HL-60 (cell line): ENCODE data around the gene CYTH4.

ENCODE experiments used
- DNase-seq, 2 experiments: peaks; one replicate each; pipeline ENCODE4 v3.0.0-alpha.2; 2010 to 2020; ENCODE audit warnings: low read depth in 1 of 2, low spot score in 1 of 2
- H3K27ac ChIP-seq: fragments of 250-450 bp; sonication (Bioruptor Pico); replicated peaks from 2 replicates; pipeline ENCODE4 v1.5.1; 2020; ENCODE audit warnings: mild to moderate bottlenecking, moderate library complexity
- H3K27me3 ChIP-seq: fragments of 250-450 bp; sonication (Bioruptor Pico); 2 replicates; pipeline ENCODE4 v1.5.1; 2021; ENCODE audit warnings: mild to moderate bottlenecking, moderate library complexity; ENCODE audit not compliant: insufficient read depth, poor library complexity, severe bottlenecking
- H3K4me3 ChIP-seq: replicated peaks from 2 replicates; pipeline ENCODE4 v1.5.1; 2011; ENCODE audit warnings: mild to moderate bottlenecking, control low read depth, low read length; ENCODE audit not compliant: insufficient read depth
- CTCF ChIP-seq: IDR thresholded peaks from one replicate; pipeline ENCODE4 v1.5.1; 2011; ENCODE audit warnings: low read length, control low read depth, inconsistent platforms; ENCODE audit not compliant: insufficient read depth
- GABPA ChIP-seq: IDR thresholded peaks from 2 replicates; pipeline ENCODE4 v1.6.1; 2012; ENCODE audit warnings: low read depth
- POLR2AphosphoS5 ChIP-seq: IDR thresholded peaks from 2 replicates; pipeline ENCODE4 v1.6.1; 2012; ENCODE audit warnings: low read depth
- REST ChIP-seq: IDR thresholded peaks from 2 replicates; pipeline ENCODE4 v1.6.1; 2012; ENCODE audit warnings: low read depth; ENCODE audit not compliant: insufficient replicate concordance
- SPI1 ChIP-seq: IDR thresholded peaks from 2 replicates; pipeline ENCODE4 v1.6.1; 2012; ENCODE audit warnings: low read depth, mild to moderate bottlenecking, borderline replicate concordance

The CYTH4 gene

GRCh38 chr22:37343863-37344734 lies 61.8 kb downstream of the CYTH4 start:
- Histone ChIP-seq H3K27me3 (peaks cover 2% of the 10 kb centered on the region), H3K27ac (no peak overlapping the region), H3K4me3 (no peak overlapping the region)
- DNase-seq: no peak
- TF ChIP-seq REST (no peak), POLR2AphosphoS5 (no peak), GABPA (no peak), SPI1 (no peak), CTCF (no peak)

GRCh38 chr22:37344735-37345449 lies 62.6 kb downstream of the CYTH4 start:
- H3K4me3 ChIP-seq: no peak overlapping the region
- H3K27me3 ChIP-seq: peaks cover 2% of the 10 kb centered on the region
- TF ChIP-seq SPI1: no peak
- TF ChIP-seq GABPA: no peak
- TF ChIP-seq CTCF: no peak
- TF ChIP-seq POLR2AphosphoS5: no peak
- no peak for TF ChIP-seq REST
- DNase-seq: no peak
- H3K27ac ChIP-seq: no peak overlapping the region

- TF ChIP-seq SPI1 (no peak), GABPA (no peak), POLR2AphosphoS5 (no peak), CTCF (no peak), REST (no peak)
- Histone ChIP-seq H3K27ac (no peak overlapping the region), H3K27me3 (no peaks in the 10 kb centered on the region), H3K4me3 (no peak overlapping the region)
- no peak for DNase-seq
These were observed 63.7 kb downstream of the CYTH4 start for GRCh38 chr22:37345863-37346504.
